Upper lobe of left lung (tissue), 6 donors: ENCODE data around the gene SH2D6. TPM values are rescaled to one million over a fixed set of nuclear protein-coding genes. Genes with fewer than 3 reads are reported as not detected.
"Not testable (repeated sequence)": the region's sequence is repeated elsewhere in the genome, so short reads cannot be mapped to it uniquely, and the experiment has no call there.

ENCODE experiments used
- ATAC-seq, 2 donors: fragments of 200-7000 bp; cut with Tn5 transposase; one replicate each; pipeline ENCODE4 v1.9.1; 2022; ENCODE audit warnings: mild to moderate bottlenecking in 2 of 2, moderate library complexity in 2 of 2; ENCODE audit not compliant: low FRiP score in 2 of 2
- DNase-seq, 2 donors: peaks; one replicate each; pipeline ENCODE4 v3.0.0-alpha.2; 2019 to 2020
- H3K27ac ChIP-seq, 4 donors: fragments of 200-600 bp; sonication (generic); one replicate each; pipeline ENCODE4 v1.5.1; 2016 to 2019
- H3K27me3 ChIP-seq, 4 donors: fragments of 200-600 bp; sonication (generic); one replicate each; pipeline ENCODE4 v1.5.1; 2017 to 2019
- H3K36me3 ChIP-seq, 4 donors: fragments of 200-600 bp; sonication (generic); one replicate each; pipeline ENCODE4 v1.5.1; 2016 to 2019
- H3K4me1 ChIP-seq, 4 donors: fragments of 200-600 bp; sonication (generic); one replicate each; pipeline ENCODE4 v1.5.1; 2018 to 2019
- H3K4me3 ChIP-seq, 4 donors: fragments of 200-600 bp; sonication (generic); one replicate each; pipeline ENCODE4 v1.5.1; 2017 to 2019; ENCODE audit warnings: mild to moderate bottlenecking in 2 of 4, moderate library complexity in 1 of 4
- H3K9me3 ChIP-seq, 4 donors: fragments of 200-600 bp; sonication (generic); one replicate each; pipeline ENCODE4 v1.5.1; 2018 to 2019
- EP300 ChIP-seq, 4 donors: sonication (generic); formaldehyde crosslinking; IDR thresholded peaks; one replicate each; pipeline ENCODE4 v1.5.1; 2017; ENCODE audit warnings: antibody characterized with exemption in 4 of 4, control low read depth in 2 of 4
- POLR2A ChIP-seq, 4 donors: fragments of 450-650 bp; IDR thresholded peaks; one replicate each; pipeline ENCODE4 v1.5.1; 2016 to 2017; ENCODE audit warnings: antibody characterized with exemption in 4 of 4, mild to moderate bottlenecking in 2 of 4
- POLR2AphosphoS5 ChIP-seq, 2 donors: sonication (generic); formaldehyde crosslinking; IDR thresholded peaks; one replicate each; pipeline ENCODE4 v1.5.1; 2017; ENCODE audit warnings: antibody characterized with exemption in 2 of 2
- WGBS, 2 donors: methylation state at CpG; one replicate each; pipeline ENCODE4 v1.1.5; 2017 to 2018; 5-methylcytosine and 5-hydroxymethylcytosine counted together
- total RNA-seq, 6 donors: library from RNA; depleted of rRNA in 4 of 6; stranded (reverse); fragments of >200 nt in 4 of 6; gene quantifications; one replicate each; pipeline versions ENCODE4 v1.1.0 to v1.2.1, GENCODE V29; 2016 to 2021
- TF ChIP-seq, protein P1 (sequence below), 6 experiments: fragments of 450-650 bp in 4 of 6; fragments of 200-600 bp in 2 of 6; sonication (generic) in 2 of 6; IDR thresholded peaks; one replicate each; pipeline ENCODE4 v1.5.1; 2016 to 2019; ENCODE audit warnings: antibody characterized with exemption in 6 of 6
- donor health status: DM: no; HTN: no; CAD: no; lungs with moderate emphysema.
- donor health status: DM: no; HTN: yes; CAD: no; lungs with severe emphysema.

The SH2D6 gene
- total RNA-seq, 6 donors from 2014 or later = 0.51 TPM; not detected in 5

DNA sequence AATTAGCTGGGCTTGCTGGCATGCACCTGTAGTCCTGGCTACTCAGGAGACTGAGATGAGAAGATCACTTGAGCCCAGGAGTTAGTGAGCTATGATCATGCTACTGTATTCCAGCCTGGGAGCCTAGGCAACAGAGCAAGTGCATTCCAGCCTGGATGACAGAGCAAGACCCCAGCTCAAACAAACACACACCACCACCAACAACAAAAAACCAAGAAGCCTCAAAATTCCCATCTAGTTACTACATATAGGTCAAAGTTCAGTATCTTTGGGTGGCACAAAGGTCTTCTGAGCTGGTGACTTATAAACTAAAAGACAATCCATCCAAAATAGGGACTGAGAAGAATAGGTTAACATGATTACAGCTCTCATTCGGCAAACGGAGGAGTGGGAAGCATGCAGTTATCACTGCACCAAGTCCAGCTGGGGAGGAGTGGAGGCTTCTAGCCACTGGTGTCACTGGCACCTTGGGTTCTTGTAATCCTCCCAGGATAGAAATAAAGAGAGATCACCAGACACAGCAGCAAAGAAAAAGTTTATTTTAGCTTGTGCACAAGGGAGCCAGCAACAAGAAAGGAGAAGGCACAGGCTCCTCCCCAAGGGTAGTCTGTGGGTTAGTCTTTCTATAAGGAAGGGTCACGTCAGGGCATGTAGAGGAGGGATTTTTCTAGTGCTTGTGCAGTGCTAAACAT lies 57.4 kb downstream of the SH2D6 start:
- no peak for ATAC-seq
- H3K27me3 ChIP-seq = no peaks in the 10 kb centered on the region
- no peak for DNase-seq
- WGBS, 2 donors = 58 to 64% methylated on average over 3 of the region's 3 CpGs
- H3K36me3 ChIP-seq = no peaks in the 10 kb centered on the region
- no peaks in the 10 kb centered on the region for H3K9me3 ChIP-seq
- H3K4me3 ChIP-seq = no peak overlapping the region
- TF ChIP-seq POLR2A (IDR thresholded peaks at IDR 0.05) (no peak), EP300 (IDR thresholded peaks at IDR 0.05) (no peak), POLR2AphosphoS5 (IDR thresholded peaks at IDR 0.05) (no peak)
- TF ChIP-seq, protein P1, sequence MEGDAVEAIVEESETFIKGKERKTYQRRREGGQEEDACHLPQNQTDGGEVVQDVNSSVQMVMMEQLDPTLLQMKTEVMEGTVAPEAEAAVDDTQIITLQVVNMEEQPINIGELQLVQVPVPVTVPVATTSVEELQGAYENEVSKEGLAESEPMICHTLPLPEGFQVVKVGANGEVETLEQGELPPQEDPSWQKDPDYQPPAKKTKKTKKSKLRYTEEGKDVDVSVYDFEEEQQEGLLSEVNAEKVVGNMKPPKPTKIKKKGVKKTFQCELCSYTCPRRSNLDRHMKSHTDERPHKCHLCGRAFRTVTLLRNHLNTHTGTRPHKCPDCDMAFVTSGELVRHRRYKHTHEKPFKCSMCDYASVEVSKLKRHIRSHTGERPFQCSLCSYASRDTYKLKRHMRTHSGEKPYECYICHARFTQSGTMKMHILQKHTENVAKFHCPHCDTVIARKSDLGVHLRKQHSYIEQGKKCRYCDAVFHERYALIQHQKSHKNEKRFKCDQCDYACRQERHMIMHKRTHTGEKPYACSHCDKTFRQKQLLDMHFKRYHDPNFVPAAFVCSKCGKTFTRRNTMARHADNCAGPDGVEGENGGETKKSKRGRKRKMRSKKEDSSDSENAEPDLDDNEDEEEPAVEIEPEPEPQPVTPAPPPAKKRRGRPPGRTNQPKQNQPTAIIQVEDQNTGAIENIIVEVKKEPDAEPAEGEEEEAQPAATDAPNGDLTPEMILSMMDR (IDR thresholded peaks at IDR 0.05) = no peak
- no peak overlapping the region for H3K27ac ChIP-seq
- peaks cover 0 to 8% (median 7%) of the 10 kb centered on the region in 4 donors for H3K4me1 ChIP-seq

DNA sequence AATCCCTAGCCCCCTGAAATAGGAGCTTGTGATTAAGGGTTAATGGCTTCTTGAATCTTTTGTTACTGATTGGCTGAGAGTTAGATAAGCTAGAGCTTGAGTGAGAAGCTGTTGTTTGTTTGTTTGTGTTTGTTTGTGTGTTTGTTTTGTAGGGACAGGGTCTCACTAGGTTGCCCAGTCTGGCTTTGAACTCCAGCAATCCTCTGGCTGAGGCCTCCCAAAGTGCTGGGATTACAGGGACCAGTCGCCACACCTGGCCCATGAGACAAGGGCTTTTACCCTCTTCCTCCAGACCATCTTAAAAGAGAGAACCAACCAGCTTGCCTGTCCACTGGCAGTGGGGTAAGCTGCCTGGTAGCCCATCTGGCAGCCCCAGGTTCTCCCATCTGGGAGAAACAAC lies 58.1 kb downstream of the SH2D6 start:
- DNase-seq (no peak), ATAC-seq (no peak)
- Histone ChIP-seq H3K4me3 (no peak overlapping the region), H3K4me1 (peaks cover 0 to 1% (median under 1%) of the 10 kb centered on the region in 4 donors), H3K27me3 (no peaks in the 10 kb centered on the region), H3K27ac (no peak overlapping the region), H3K9me3 (no peaks in the 10 kb centered on the region), H3K36me3 (no peaks in the 10 kb centered on the region)
- WGBS, 2 donors = 67% methylated on average over 1 of the region's 1 CpG; no CpG with 5 or more reads in 1 of the 2 donors
- TF ChIP-seq POLR2AphosphoS5 (IDR thresholded peaks at IDR 0.05) (no peak), EP300 (IDR thresholded peaks at IDR 0.05) (no peak)
- TF ChIP-seq, protein P1 (IDR thresholded peaks at IDR 0.05) = no peak

DNA sequence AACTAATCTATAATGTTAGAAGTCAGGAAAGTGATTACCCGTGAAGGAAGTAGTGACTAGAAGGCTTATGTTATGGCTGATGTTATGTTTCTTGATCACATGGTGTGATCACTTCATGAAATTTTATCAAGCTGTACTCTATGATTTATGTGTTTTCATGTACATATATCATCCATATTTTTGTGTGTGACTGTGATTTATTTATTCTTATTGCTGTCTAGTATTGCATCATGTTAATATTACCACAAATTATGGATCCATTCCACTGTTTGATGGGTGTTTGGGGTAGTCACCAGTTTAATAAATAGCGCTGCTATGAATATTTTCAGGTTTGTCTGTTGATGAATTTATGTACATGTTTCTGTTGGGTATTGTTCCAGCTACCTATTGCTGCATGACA lies 59.4 kb downstream of the SH2D6 start:
- H3K27ac ChIP-seq = no peak overlapping the region
- no peaks in the 10 kb centered on the region for H3K27me3 ChIP-seq
- H3K36me3 ChIP-seq = no peaks in the 10 kb centered on the region
- H3K4me1 ChIP-seq = no peaks in the 10 kb centered on the region
- WGBS, 2 donors = 95 to 98% methylated on average over 2 of the region's 2 CpGs
- no peak overlapping the region for H3K4me3 ChIP-seq
- no peak for ATAC-seq
- no peak for DNase-seq
- no peaks in the 10 kb centered on the region for H3K9me3 ChIP-seq
- TF ChIP-seq POLR2A (IDR thresholded peaks at IDR 0.05) (no peak), POLR2AphosphoS5 (IDR thresholded peaks at IDR 0.05) (no peak), EP300 (IDR thresholded peaks at IDR 0.05) (no peak)
- TF ChIP-seq, protein P1 (IDR thresholded peaks at IDR 0.05) = no peak

DNA sequence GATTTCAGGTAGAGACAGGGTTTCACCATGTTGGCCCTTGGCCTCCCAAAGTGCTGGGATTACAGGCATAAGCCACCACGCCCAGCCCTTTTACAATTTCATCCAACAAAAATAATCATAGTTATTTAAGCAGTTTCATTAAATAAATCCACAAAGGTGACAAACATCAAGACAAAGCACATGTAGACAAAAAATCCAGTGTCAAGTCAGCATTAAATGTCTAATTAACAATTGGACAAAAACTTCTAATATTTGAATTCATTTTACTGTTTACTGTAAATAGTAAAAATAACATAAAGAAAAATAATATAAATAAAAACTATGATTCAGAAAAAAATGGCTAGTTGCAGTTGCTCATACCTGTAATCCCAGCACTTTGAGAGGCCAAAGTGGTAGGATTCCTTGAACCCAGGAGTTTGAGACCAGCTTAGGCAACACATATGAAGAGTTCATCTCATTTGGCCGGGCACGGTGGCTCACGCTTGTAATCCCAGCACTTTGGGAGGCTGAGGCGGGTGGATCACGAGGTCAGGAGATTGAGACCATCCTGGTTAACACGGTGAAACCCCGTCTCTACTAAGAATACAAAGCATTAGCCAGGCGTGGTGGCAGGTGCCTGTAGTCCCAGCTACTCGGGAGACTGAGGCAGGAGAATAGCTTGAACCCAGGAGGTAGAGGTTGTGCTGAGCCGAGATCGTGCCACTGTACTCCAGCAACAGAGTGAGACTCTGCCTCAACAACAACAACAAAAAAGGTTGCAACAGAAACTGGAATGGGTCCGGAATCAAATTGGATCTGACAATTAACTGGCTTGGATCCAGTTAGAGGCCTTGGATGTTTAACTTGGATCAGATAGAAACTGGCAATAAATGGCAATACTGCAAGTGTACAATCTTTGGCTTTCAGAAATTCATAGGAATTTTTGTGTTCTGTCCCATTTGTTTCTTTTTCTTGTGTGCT lies 63.6 kb downstream of the SH2D6 start:
- Histone ChIP-seq H3K36me3 (no peaks in the 10 kb centered on the region), H3K9me3 (no peaks in the 10 kb centered on the region), H3K4me3 (no peak overlapping the region), H3K4me1 (no peaks in the 10 kb centered on the region), H3K27me3 (no peaks in the 10 kb centered on the region), H3K27ac (no peak overlapping the region)
- no peak for ATAC-seq
- no peak for TF ChIP-seq POLR2A (IDR thresholded peaks at IDR 0.05)
- no peak for TF ChIP-seq EP300 (IDR thresholded peaks at IDR 0.05)
- TF ChIP-seq, protein P1 (IDR thresholded peaks at IDR 0.05) = no peak
- TF ChIP-seq POLR2AphosphoS5 (IDR thresholded peaks at IDR 0.05) = no peak
- no peak for DNase-seq
- WGBS, 2 donors = 91 to 92% methylated on average over 13 of the region's 13 CpGs

DNA sequence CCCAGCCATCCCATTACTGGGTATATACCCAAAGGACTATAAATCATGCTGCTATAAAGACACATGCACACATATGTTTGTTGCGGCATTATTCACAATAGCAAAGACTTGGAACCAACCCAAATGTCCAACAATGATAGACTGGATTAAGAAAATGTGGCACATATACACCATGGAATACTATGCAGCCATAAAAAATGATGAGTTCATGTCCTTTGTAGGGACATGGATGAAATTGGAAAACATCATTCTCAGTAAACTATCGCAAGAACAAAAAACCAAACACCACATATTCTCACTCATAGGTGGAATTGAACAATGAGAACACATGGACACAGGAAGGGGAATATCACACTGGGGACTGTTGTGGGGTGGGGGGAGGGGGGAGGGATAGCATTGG lies 66.1 kb downstream of the SH2D6 start:
- not testable (repeated sequence) for H3K4me3 ChIP-seq, H3K4me1 ChIP-seq, DNase-seq, H3K27me3 ChIP-seq, H3K27ac ChIP-seq, H3K36me3 ChIP-seq, ATAC-seq, H3K9me3 ChIP-seq
- WGBS, 2 donors = 100% methylated on average over 1 of the region's 2 CpGs; no CpG with 5 or more reads in 1 of the 2 donors
